K562 (cell line): ENCODE measurements around the gene DVL3. TPM values are rescaled to one million over a fixed set of nuclear protein-coding genes. Genes with fewer than 3 reads are reported as not detected.

Experiments
- CBX3 ChIP-seq, 2 experiments: IDR thresholded peaks; 1 replicate in 1 of 2; 2 replicates in 1 of 2; pipeline ENCODE4 v1.6.1; 2012; ENCODE audit warnings: inconsistent platforms in 2 of 2, low read length in 2 of 2, borderline replicate concordance in 1 of 2, control low read depth in 1 of 2
- CLOCK ChIP-seq: fragments of 250-450 bp; sonication (Bioruptor Pico); IDR thresholded peaks from 2 replicates; pipeline ENCODE4 v1.4.0; 2020; ENCODE audit warnings: mild to moderate bottlenecking, moderate library complexity, borderline replicate concordance
- CREB3 ChIP-seq: fragments of 450-650 bp; conservative IDR thresholded peaks from 2 replicates; pipeline ENCODE4 v1.6.1; 2016; ENCODE audit warnings: missing genetic modification characterization, low read depth, mild to moderate bottlenecking, missing compliant biosample characterization, moderate library complexity
- EHMT2 ChIP-seq: fragments of 450-650 bp; IDR thresholded peaks from 2 replicates; pipeline ENCODE4 v1.6.1; 2018; ENCODE audit warnings: antibody characterized with exemption
- HDGF ChIP-seq: fragments of 450-650 bp; IDR thresholded peaks from 2 replicates; pipeline ENCODE4 v1.6.1; 2016
- MCM3 ChIP-seq: fragments of 450-650 bp; IDR thresholded peaks from 2 replicates; pipeline ENCODE4 v1.6.1; 2016
- MED1 ChIP-seq: sonication (generic); formaldehyde crosslinking; IDR thresholded peaks from 2 replicates; pipeline ENCODE4 v1.8.1; 2023; ENCODE audit warnings: missing genetic modification reagents, borderline replicate concordance
- NCOA1 ChIP-seq: fragments of 450-650 bp; IDR thresholded peaks from 2 replicates; pipeline ENCODE4 v1.6.1; 2016; ENCODE audit warnings: low read depth
- RBM14 ChIP-seq: fragments of 200-400 bp; formaldehyde crosslinking; IDR thresholded peaks from 2 replicates; pipeline ENCODE4 v1.6.1; 2018; ENCODE audit warnings: low read depth, mild to moderate bottlenecking, low read length, moderate library complexity, borderline replicate concordance; ENCODE audit not compliant: insufficient read depth
- RBM17 ChIP-seq: fragments of 200-400 bp; formaldehyde crosslinking; IDR thresholded peaks from 2 replicates; pipeline ENCODE4 v1.6.1; 2017; ENCODE audit warnings: low read depth, mild to moderate bottlenecking, low read length, borderline replicate concordance
- SUPT5H ChIP-seq: fragments of 450-650 bp; IDR thresholded peaks from 2 replicates; pipeline ENCODE4 v1.6.1; 2016
- TFAP4 ChIP-seq: sonication (generic); formaldehyde crosslinking; IDR thresholded peaks from 2 replicates; pipeline ENCODE4 v1.8.0; 2022; ENCODE audit warnings: missing genetic modification reagents, mild to moderate bottlenecking, moderate library complexity, borderline replicate concordance
- TFE3 ChIP-seq: fragments of 450-650 bp; formaldehyde crosslinking; IDR thresholded peaks from 2 replicates; pipeline ENCODE4 v1.4.0; 2020; ENCODE audit warnings: mild to moderate bottlenecking, mixed read lengths
- ZBTB11 ChIP-seq, 3 experiments: fragments of 200-800 bp in 1 of 3; fragments of 250-450 bp in 1 of 3; fragments of 450-650 bp in 1 of 3; sonication (Bioruptor Pico) in 1 of 3; sonication (Bioruptor generic) in 1 of 3; formaldehyde crosslinking in 1 of 3; IDR thresholded peaks; 2 replicates each; pipeline versions ENCODE4 v1.6.1 to v1.8.0; 2016 to 2022; ENCODE audit warnings: mild to moderate bottlenecking in 2 of 3, missing genetic modification characterization in 2 of 3, missing compliant biosample characterization in 1 of 3, moderate library complexity in 1 of 3
- polyA plus RNA-seq, 8 experiments: library from polyadenylated mRNA; depleted of rRNA in 4 of 8; stranded (reverse) in 5 of 8; unstranded in 3 of 8; fragments of >200 nt; fragmentation: Nextera tagmentation in 2 of 8; fragmentation: Illumina TruSeq in 1 of 8; extraction: Ambion mirVana in 2 of 8; extraction: Trizol in 1 of 8; gene quantifications; 2 replicates each; pipeline versions ENCODE4 v1.2.1 to v1.2.3, GENCODE V29; 2011 to 2014; ENCODE audit warnings: inconsistent platforms in 1 of 8, missing spikeins in 1 of 8
- total RNA-seq, 7 experiments: library from RNA; depleted of rRNA in 6 of 7; stranded (reverse); fragments of >200 nt in 6 of 7; fragmentation: Illumina TruSeq in 2 of 7; extraction: Trizol in 2 of 7; gene quantifications; 2 replicates each; pipeline versions ENCODE4 v1.2.1 to v1.2.3, GENCODE V29; 2011 to 2021; ENCODE audit warnings: low replicate concordance in 1 of 7

DVL3 gene
- total and polyA plus RNA-seq, 9 of the 15 experiments (the other 6 are each of a cell fraction or from before 2014, with no cell fraction given), result 3.1 to 57.9 (median 20.1) TPM

GRCh38 chr3:184135149-184135910 lies 19.8 kb upstream of the DVL3 start, which contains the start of gene EIF2B5 (continued):
- TF ChIP-seq ZBTB11 (CRISPR knock-in tag; IDR thresholded peaks at IDR 0.05), result no peak; a peak in 1 of 6 replicates
- TF ChIP-seq MED1 (CRISPR knock-in tag), result no peak
- no peak for TF ChIP-seq MCM3
- peak; percentile 91 for TF ChIP-seq SUPT5H
- TF ChIP-seq TFE3 (CRISPR knock-in tag), result no peak
- no peak for TF ChIP-seq EHMT2
- no peak for TF ChIP-seq CBX3 (IDR thresholded peaks at IDR 0.05; ENCODE audit: borderline replicate concordance in 1 of 2, low read length in 2 of 2)
- no peak for TF ChIP-seq CLOCK (CRISPR knock-in tag)
- no peak for TF ChIP-seq RBM17
- TF ChIP-seq HDGF, result no peak
- TF ChIP-seq RBM14, result no peak
- TF ChIP-seq NCOA1, result peak; percentile 38; the same call in 1 of the 2 replicates
- no peak for TF ChIP-seq CREB3 (tag)
- peak; percentile 85 for TF ChIP-seq TFAP4 (CRISPR knock-in tag)
